ENCODE data around the gene EXOSC3. TPM values are rescaled to one million over a fixed set of nuclear protein-coding genes. Genes with fewer than 3 reads are reported as not detected.

The EXOSC3 gene
- total and polyA plus RNA-seq, 2 of the 8 experiments (the other 6 are each of a cell fraction or from before 2014, with no cell fraction given): 46.7 to 73.4 TPM

GRCh38 chr9:37732952-37733351 is 51.9 kb downstream of the EXOSC3 start:
- Histone ChIP-seq H3K4me1 (replicated peaks in 1 of 4; ENCODE audit: control insufficient read depth in 3 of 4, insufficient read depth in 4 of 4, low read length in 3 of 4) (peaks cover 0 to 14% (median 3%) of the 10 kb centered on the region in 4 experiments; a peak in 4 of 7 replicates), H3K9ac (replicated peaks in 1 of 4; ENCODE audit: extremely low read depth in 1 of 4, low read depth in 3 of 4, low read length in 3 of 4) (no peak overlapping the region), H3K56ac (replicated peaks; ENCODE audit: insufficient read length, low read depth, low read length) (no peak overlapping the region), H2BK15ac (ENCODE audit: low read length) (no peak overlapping the region), H3K14ac (ENCODE audit: insufficient read length) (no peak overlapping the region), H3K23ac (ENCODE audit: insufficient read length) (no peak overlapping the region), H3K23me2 (ENCODE audit: low read depth, low read length) (peaks cover 1% of the 10 kb centered on the region; the same call in 1 of the 2 replicates), H3K27me3 (replicated peaks in 1 of 4; ENCODE audit: control insufficient read depth in 3 of 4, extremely low read depth in 1 of 4, insufficient read depth in 3 of 4, low read length in 3 of 4) (no peaks in the 10 kb centered on the region), H3K4ac (replicated peaks; ENCODE audit: insufficient read length, low read depth, low read length) (no peak overlapping the region), H3K4me2 (ENCODE audit: insufficient read depth in 1 of 2, low read depth in 2 of 2, low read length in 2 of 2) (no peak overlapping the region), H3K79me1 (ENCODE audit: low read depth, low read length) (no peaks in the 10 kb centered on the region), H2BK12ac (ENCODE audit: low read depth, low read length) (no peak overlapping the region), H4K8ac (ENCODE audit: extremely low read depth, insufficient read depth, low read length) (no peak overlapping the region), H4K20me1 (replicated peaks in 1 of 2; ENCODE audit: control insufficient read depth in 1 of 2, insufficient read depth in 2 of 2, low read length in 2 of 2) (no peaks in the 10 kb centered on the region), H2AK5ac (ENCODE audit: low read depth, low read length) (no peak overlapping the region), H4K91ac (replicated peaks; ENCODE audit: insufficient read length, low read length) (no peak overlapping the region), H3K27ac (ENCODE audit: low read depth, low read length) (no peak overlapping the region), H3K18ac (ENCODE audit: extremely low read depth, low read length) (no peak overlapping the region), H3K4me3 (ENCODE audit: extremely low read depth in 1 of 4, insufficient read depth in 2 of 4, low read depth in 3 of 4, low read length in 4 of 4) (no peak overlapping the region), H3K9me3 (ENCODE audit: insufficient read depth in 2 of 2, low read depth in 1 of 2, low read length in 1 of 2) (no peaks in the 10 kb centered on the region), H3K36me3 (ENCODE audit: control insufficient read depth in 2 of 4, insufficient read depth in 4 of 4, low read length in 3 of 4) (no peaks in the 10 kb centered on the region), H2AFZ (ENCODE audit: low read length) (no peak overlapping the region), H3K79me2 (ENCODE audit: control insufficient read depth in 1 of 2, insufficient read depth in 2 of 2, low read length in 2 of 2) (no peaks in the 10 kb centered on the region), H2BK20ac (ENCODE audit: low read length) (no peak overlapping the region), H2BK120ac (replicated peaks; ENCODE audit: low read depth, low read length) (no peak overlapping the region), H4K5ac (ENCODE audit: insufficient read length, low read depth, low read length) (no peak overlapping the region), H2BK5ac (ENCODE audit: low read depth, low read length) (no peak overlapping the region)
- 70% methylated on average over 2 of the region's 2 CpGs; no CpG with 5 or more reads in 1 of the 2 experiments for WGBS, 2 experiments (ENCODE audit: extremely low coverage in 1 of 2, insufficient coverage in 1 of 2, insufficient read length in 1 of 2, insufficient replicate concordance in 2 of 2, low coverage in 1 of 2, low lambda C conversion rate in 2 of 2, missing lambda C conversion rate in 1 of 2)
- CTCF ChIA-PET (ENCODE audit: partially characterized antibody): interaction anchor here (0.9 to 1.7 kb wide), 2 partner anchors 13 to 15 kb away, joined by 3 to 5 read pairs; no protein-coding TSS in a partner anchor
- FAIRE-seq: no peak
- no peak for DNase-seq (ENCODE audit: low read depth in 1 of 2, low spot score in 2 of 2)
- POLR2A ChIA-PET (ENCODE audit: partially characterized antibody): interaction anchor here (1.2 to 1.4 kb wide), 2 partner anchors 52 to 68 kb away, joined by 3 read pairs; partner anchors contain the start of genes DCAF10 and EXOSC3
